ENCODE measurements around the gene SHBG.

SHBG gene

GRCh38 chr17:7626956-7627249, 3.0 kb upstream of the SHBG start:
- Histone ChIP-seq H3K9me3 (ENCODE audit: insufficient read depth, low read depth, low read length) (peaks cover 1% of the 10 kb centered on the region), H3K79me2 (ENCODE audit: control insufficient read depth, insufficient read depth, low read length, poor library complexity) (peaks cover 2% of the 10 kb centered on the region), H4K12ac (ENCODE audit: low read depth, low read length) (peak overlapping the region; percentile 27), H3K23ac (ENCODE audit: low read length) (no peak overlapping the region), H2BK120ac (ENCODE audit: insufficient read depth, low read length, poor library complexity) (no peak overlapping the region), H3K4me2 (ENCODE audit: low read length) (peak overlapping the region; percentile 82), H2AFZ (ENCODE audit: insufficient read depth, low read length, poor library complexity) (no peak overlapping the region), H3K4me3 (ENCODE audit: low read depth, low read length) (peak overlapping the region; percentile 75), H2AK5ac (ENCODE audit: low read length) (no peak overlapping the region), H3K4me1 (ENCODE audit: control insufficient read depth in 1 of 2, insufficient read depth in 2 of 2, low read length in 2 of 2) (peaks cover 5% of the 10 kb centered on the region in 2 experiments), H3K18ac (ENCODE audit: low read length) (peak overlapping the region; percentile 46), H3K36me3 (ENCODE audit: control insufficient read depth in 1 of 2, insufficient read depth in 2 of 2, low read length in 2 of 2) (peaks cover 0 to 2% of the 10 kb centered on the region in 2 experiments), H3K27me3 (ENCODE audit: insufficient read depth, low read length) (no peaks in the 10 kb centered on the region), H2BK12ac (ENCODE audit: low read length) (no peak overlapping the region), H4K91ac (ENCODE audit: low read depth, low read length) (no peak overlapping the region), H4K8ac (ENCODE audit: low read depth, low read length) (no peak overlapping the region), H2BK5ac (ENCODE audit: low read depth, low read length, poor library complexity) (no peak overlapping the region), H3K4ac (ENCODE audit: low read depth, low read length) (no peak overlapping the region), H3K27ac (ENCODE audit: low read depth, low read length) (no peak overlapping the region), H3K9ac (ENCODE audit: low read length) (peak overlapping the region; percentile 66), H3K79me1 (ENCODE audit: low read length) (peaks cover 2% of the 10 kb centered on the region), H3K14ac (ENCODE audit: low read length) (no peak overlapping the region)
- peak in 1 of 2 donors; percentile 13 for DNase-seq
- no CpG with 5 or more reads among the region's 6 CpGs for WGBS (ENCODE audit: extremely low coverage, insufficient coverage, insufficient read length)

- peak within 1 kb of the TSS; percentile 86 for H4K8ac ChIP-seq (ENCODE audit: low read depth, low read length)
- H3K79me1 ChIP-seq (ENCODE audit: low read length): peaks cover 2% of the 10 kb centered on the region
- H2BK5ac ChIP-seq (ENCODE audit: low read depth, low read length, poor library complexity): peak within 1 kb of the TSS; percentile 74
- H3K4me3 ChIP-seq (ENCODE audit: low read depth, low read length): peak within 1 kb of the TSS; percentile 75
- WGBS (ENCODE audit: extremely low coverage, insufficient coverage, insufficient read length): no CpG with 5 or more reads among the region's 54 CpGs
- H2AFZ ChIP-seq (ENCODE audit: insufficient read depth, low read length, poor library complexity): peak within 1 kb of the TSS; percentile 97
- peak within 1 kb of the TSS; percentile 66 for H3K27ac ChIP-seq (ENCODE audit: low read depth, low read length)
- H3K9ac ChIP-seq (ENCODE audit: low read length): peak within 1 kb of the TSS; percentile 85
- H3K79me2 ChIP-seq (ENCODE audit: control insufficient read depth, insufficient read depth, low read length, poor library complexity): peaks cover 2% of the 10 kb centered on the region
- peak within 1 kb of the TSS; percentile 93 for H2BK120ac ChIP-seq (ENCODE audit: insufficient read depth, low read length, poor library complexity)
- no peaks in the 10 kb centered on the region for H3K27me3 ChIP-seq (ENCODE audit: insufficient read depth, low read length)
- peak within 1 kb of the TSS; percentile 16 for H2BK12ac ChIP-seq (ENCODE audit: low read length)
- peak within 1 kb of the TSS; percentile 85 for H3K14ac ChIP-seq (ENCODE audit: low read length)
- no peak within 1 kb of the TSS for H3K23ac ChIP-seq (ENCODE audit: low read length)
- peak; percentile 85 to 89 for DNase-seq
- peaks cover 1% of the 10 kb centered on the region for H3K9me3 ChIP-seq (ENCODE audit: insufficient read depth, low read depth, low read length)
- peaks cover 0 to 2% of the 10 kb centered on the region in 2 experiments for H3K36me3 ChIP-seq (ENCODE audit: control insufficient read depth in 1 of 2, insufficient read depth in 2 of 2, low read length in 2 of 2)
- peak within 1 kb of the TSS; percentile 82 for H4K12ac ChIP-seq (ENCODE audit: low read depth, low read length)
- peak within 1 kb of the TSS; percentile 37 for H3K4ac ChIP-seq (ENCODE audit: low read depth, low read length)
- peak within 1 kb of the TSS; percentile 81 for H3K18ac ChIP-seq (ENCODE audit: low read length)
- H4K91ac ChIP-seq (ENCODE audit: low read depth, low read length): peak within 1 kb of the TSS; percentile 81
- peaks cover 5% of the 10 kb centered on the region in 2 experiments for H3K4me1 ChIP-seq (ENCODE audit: control insufficient read depth in 1 of 2, insufficient read depth in 2 of 2, low read length in 2 of 2)
- no peak within 1 kb of the TSS for H2AK5ac ChIP-seq (ENCODE audit: low read length)
- H3K4me2 ChIP-seq (ENCODE audit: low read length): peak within 1 kb of the TSS; percentile 82
Observed at GRCh38 chr17:7627250-7628121, 2.4 kb upstream of the SHBG start, which contains the start of gene SAT2. TSS of gene SAT2 (minus strand) at chr17:7627821. CDS start at chr17:7627635, 186 bp downstream.

- no peak overlapping the region for H3K4ac ChIP-seq (ENCODE audit: low read depth, low read length)
- H3K4me2 ChIP-seq (ENCODE audit: low read length): no peak overlapping the region
- no peak overlapping the region for H3K18ac ChIP-seq (ENCODE audit: low read length)
- WGBS (ENCODE audit: extremely low coverage, insufficient coverage, insufficient read length): no CpG with 5 or more reads among the region's 11 CpGs
- no peak overlapping the region for H3K9ac ChIP-seq (ENCODE audit: low read length)
- no peak overlapping the region for H4K8ac ChIP-seq (ENCODE audit: low read depth, low read length)
- no peak overlapping the region for H3K23ac ChIP-seq (ENCODE audit: low read length)
- peaks cover 2% of the 10 kb centered on the region for H3K79me2 ChIP-seq (ENCODE audit: control insufficient read depth, insufficient read depth, low read length, poor library complexity)
- H4K12ac ChIP-seq (ENCODE audit: low read depth, low read length): no peak overlapping the region
- no peak overlapping the region for H2BK12ac ChIP-seq (ENCODE audit: low read length)
- H3K4me3 ChIP-seq (ENCODE audit: low read depth, low read length): no peak overlapping the region
- H3K27me3 ChIP-seq (ENCODE audit: insufficient read depth, low read length): no peaks in the 10 kb centered on the region
- no peak overlapping the region for H2AFZ ChIP-seq (ENCODE audit: insufficient read depth, low read length, poor library complexity)
- no peak overlapping the region for H3K27ac ChIP-seq (ENCODE audit: low read depth, low read length)
- H3K36me3 ChIP-seq (ENCODE audit: control insufficient read depth in 1 of 2, insufficient read depth in 2 of 2, low read length in 2 of 2): no peaks in the 10 kb centered on the region
- H2BK5ac ChIP-seq (ENCODE audit: low read depth, low read length, poor library complexity): no peak overlapping the region
- H3K9me3 ChIP-seq (ENCODE audit: insufficient read depth, low read depth, low read length): peaks cover 1% of the 10 kb centered on the region
- no peak overlapping the region for H3K14ac ChIP-seq (ENCODE audit: low read length)
- no peak overlapping the region for H4K91ac ChIP-seq (ENCODE audit: low read depth, low read length)
- H2BK120ac ChIP-seq (ENCODE audit: insufficient read depth, low read length, poor library complexity): no peak overlapping the region
- peaks cover 2% of the 10 kb centered on the region for H3K79me1 ChIP-seq (ENCODE audit: low read length)
- DNase-seq: no peak
- H3K4me1 ChIP-seq (ENCODE audit: control insufficient read depth in 1 of 2, insufficient read depth in 2 of 2, low read length in 2 of 2): peaks cover 4 to 5% of the 10 kb centered on the region in 2 experiments
- no peak overlapping the region for H2AK5ac ChIP-seq (ENCODE audit: low read length)
Observed at GRCh38 chr17:7631398-7632380, 1.8 kb downstream of the SHBG start.

GRCh38 chr17:7632492-7632894, 2.6 kb downstream of the SHBG start:
- no peak overlapping the region for H4K91ac ChIP-seq (ENCODE audit: low read depth, low read length)
- peaks cover under 1% of the 10 kb centered on the region for H3K79me1 ChIP-seq (ENCODE audit: low read length)
- no peak overlapping the region for H3K4me2 ChIP-seq (ENCODE audit: low read length)
- peaks cover 1% of the 10 kb centered on the region for H3K9me3 ChIP-seq (ENCODE audit: insufficient read depth, low read depth, low read length)
- peaks cover 0 to 2% of the 10 kb centered on the region in 2 experiments for H3K4me1 ChIP-seq (ENCODE audit: control insufficient read depth in 1 of 2, insufficient read depth in 2 of 2, low read length in 2 of 2)
- H3K79me2 ChIP-seq (ENCODE audit: control insufficient read depth, insufficient read depth, low read length, poor library complexity): peaks cover under 1% of the 10 kb centered on the region
- no peak overlapping the region for H3K4me3 ChIP-seq (ENCODE audit: low read depth, low read length)
- no CpG with 5 or more reads among the region's 6 CpGs for WGBS (ENCODE audit: extremely low coverage, insufficient coverage, insufficient read length)
- no peaks in the 10 kb centered on the region for H3K27me3 ChIP-seq (ENCODE audit: insufficient read depth, low read length)
- no peak overlapping the region for H2BK12ac ChIP-seq (ENCODE audit: low read length)
- H4K12ac ChIP-seq (ENCODE audit: low read depth, low read length): no peak overlapping the region
- no peak overlapping the region for H3K4ac ChIP-seq (ENCODE audit: low read depth, low read length)
- H3K9ac ChIP-seq (ENCODE audit: low read length): no peak overlapping the region
- H2BK5ac ChIP-seq (ENCODE audit: low read depth, low read length, poor library complexity): no peak overlapping the region
- H4K8ac ChIP-seq (ENCODE audit: low read depth, low read length): no peak overlapping the region
- no peak overlapping the region for H3K14ac ChIP-seq (ENCODE audit: low read length)
- DNase-seq: peak in 1 of 2 donors; percentile 45
- H2BK120ac ChIP-seq (ENCODE audit: insufficient read depth, low read length, poor library complexity): no peak overlapping the region
- no peak overlapping the region for H2AK5ac ChIP-seq (ENCODE audit: low read length)
- H3K27ac ChIP-seq (ENCODE audit: low read depth, low read length): no peak overlapping the region
- H3K18ac ChIP-seq (ENCODE audit: low read length): no peak overlapping the region
- no peak overlapping the region for H2AFZ ChIP-seq (ENCODE audit: insufficient read depth, low read length, poor library complexity)
- no peak overlapping the region for H3K23ac ChIP-seq (ENCODE audit: low read length)
- no peaks in the 10 kb centered on the region for H3K36me3 ChIP-seq (ENCODE audit: control insufficient read depth in 1 of 2, insufficient read depth in 2 of 2, low read length in 2 of 2)
